Measurements from ENCODE around the gene PRKCH. TPM values are rescaled to one million over a fixed set of nuclear protein-coding genes. Genes with fewer than 3 reads are reported as not detected.

PRKCH gene
- total and polyA plus RNA-seq, 5 donors from 2014 or later = 194 to 457 (median 201) TPM

GRCh38 chr14:61458766-61459165 lies 137.4 kb downstream of the PRKCH start:
- H3K36me3 ChIP-seq (ENCODE audit: control insufficient read depth, insufficient read depth, low read length) = peaks cover 87% of the 10 kb centered on the region
- Mint-ChIP-seq H3K4me3 (peak overlapping the region in 1 of 4 donors; percentile 19), H3K4me1 (peaks cover 26 to 86% (median 49%) of the 10 kb centered on the region in 4 donors), H3K9me3 (peaks cover 0 to 4% (median 1%) of the 10 kb centered on the region in 7 donors), H3K36me3 (peaks cover 67% of the 10 kb centered on the region), H3K27ac (peak overlapping the region; percentile 84 to 91 (median 90)), H3K27me3 (no peaks in the 10 kb centered on the region)
- no peaks in the 10 kb centered on the region for H3K27me3 ChIP-seq (ENCODE audit: control insufficient read depth, insufficient read depth, low read length)
- peaks cover 38% of the 10 kb centered on the region for H3K4me1 ChIP-seq (ENCODE audit: control insufficient read depth, insufficient read depth, low read length, poor library complexity, severe bottlenecking)
- ATAC-seq (ENCODE audit: low read depth in 2 of 2) (no peak), DNase-seq (no peak)
- H3K4me3 ChIP-seq (ENCODE audit: low read depth, low read length) = no peak overlapping the region
- H3K9me3 ChIP-seq (ENCODE audit: control insufficient read depth in 2 of 2, low read length in 2 of 2) = no peaks in the 10 kb centered on the region
- H3K27ac ChIP-seq (ENCODE audit: insufficient read depth, low read length, poor library complexity, severe bottlenecking) = peak overlapping the region; percentile 31

- Mint-ChIP-seq H3K9me3 (peaks cover 0 to 4% (median 1%) of the 10 kb centered on the region in 7 donors), H3K27ac (peak overlapping the region; percentile 84 to 91 (median 86)), H3K36me3 (peaks cover 70% of the 10 kb centered on the region), H3K27me3 (no peaks in the 10 kb centered on the region), H3K4me3 (no peak overlapping the region), H3K4me1 (peaks cover 26 to 86% (median 52%) of the 10 kb centered on the region in 4 donors)
- Histone ChIP-seq H3K9me3 (ENCODE audit: control insufficient read depth in 2 of 2, low read length in 2 of 2) (no peaks in the 10 kb centered on the region), H3K4me1 (ENCODE audit: control insufficient read depth, insufficient read depth, low read length, poor library complexity, severe bottlenecking) (peaks cover 33% of the 10 kb centered on the region), H3K27ac (ENCODE audit: insufficient read depth, low read length, poor library complexity, severe bottlenecking) (no peak overlapping the region), H3K36me3 (ENCODE audit: control insufficient read depth, insufficient read depth, low read length) (peaks cover 88% of the 10 kb centered on the region), H3K4me3 (ENCODE audit: low read depth, low read length) (no peak overlapping the region), H3K27me3 (ENCODE audit: control insufficient read depth, insufficient read depth, low read length) (no peaks in the 10 kb centered on the region)
- ATAC-seq (ENCODE audit: low read depth in 2 of 2) (no peak), DNase-seq (no peak)
Measured at GRCh38 chr14:61459229-61459628, 137.8 kb downstream of the PRKCH start.

GRCh38 chr14:61460063-61460462 lies 138.7 kb downstream of the PRKCH start:
- Histone ChIP-seq H3K4me1 (ENCODE audit: control insufficient read depth, insufficient read depth, low read length, poor library complexity, severe bottlenecking) (peaks cover 25% of the 10 kb centered on the region), H3K36me3 (ENCODE audit: control insufficient read depth, insufficient read depth, low read length) (peaks cover 87% of the 10 kb centered on the region), H3K27me3 (ENCODE audit: control insufficient read depth, insufficient read depth, low read length) (no peaks in the 10 kb centered on the region), H3K27ac (ENCODE audit: insufficient read depth, low read length, poor library complexity, severe bottlenecking) (peak overlapping the region; percentile 69), H3K4me3 (ENCODE audit: low read depth, low read length) (no peak overlapping the region), H3K9me3 (ENCODE audit: control insufficient read depth in 2 of 2, low read length in 2 of 2) (no peaks in the 10 kb centered on the region)
- H3K4me3 Mint-ChIP-seq = peak overlapping the region in 1 of 4 donors; percentile 0
- H3K36me3 Mint-ChIP-seq = peaks cover 71% of the 10 kb centered on the region
- DNase-seq (no peak), ATAC-seq (ENCODE audit: low read depth in 2 of 2) (no peak)
- H3K27me3 Mint-ChIP-seq = no peaks in the 10 kb centered on the region
- peaks cover 0 to 8% (median 2%) of the 10 kb centered on the region in 7 donors for H3K9me3 Mint-ChIP-seq
- H3K4me1 Mint-ChIP-seq = peaks cover 33 to 85% (median 58%) of the 10 kb centered on the region in 4 donors
- H3K27ac Mint-ChIP-seq = peak overlapping the region; percentile 52 to 93 (median 91)

GRCh38 chr14:61460718-61461611 lies 139.6 kb downstream of the PRKCH start:
- H3K4me1 ChIP-seq (ENCODE audit: control insufficient read depth, insufficient read depth, low read length, poor library complexity, severe bottlenecking) = peaks cover 24% of the 10 kb centered on the region
- DNase-seq (peak; percentile 43 to 69 (median 52)), ATAC-seq (ENCODE audit: low read depth in 2 of 2) (peak; percentile 82 to 83)
- H3K36me3 ChIP-seq (ENCODE audit: control insufficient read depth, insufficient read depth, low read length) = peaks cover 87% of the 10 kb centered on the region
- peaks cover 0 to 8% (median 2%) of the 10 kb centered on the region in 7 donors for H3K9me3 Mint-ChIP-seq
- no peaks in the 10 kb centered on the region for H3K27me3 Mint-ChIP-seq
- H3K27ac Mint-ChIP-seq = peak overlapping the region; percentile 91 to 98 (median 93)
- H3K27ac ChIP-seq (ENCODE audit: insufficient read depth, low read length, poor library complexity, severe bottlenecking) = peak overlapping the region; percentile 69
- H3K36me3 Mint-ChIP-seq = peaks cover 73% of the 10 kb centered on the region
- H3K4me3 Mint-ChIP-seq = peak overlapping the region in 3 of 4 donors; percentile 38 to 47 (median 43)
- H3K9me3 ChIP-seq (ENCODE audit: control insufficient read depth in 2 of 2, low read length in 2 of 2) = no peaks in the 10 kb centered on the region
- H3K4me3 ChIP-seq (ENCODE audit: low read depth, low read length) = no peak overlapping the region
- H3K27me3 ChIP-seq (ENCODE audit: control insufficient read depth, insufficient read depth, low read length) = no peaks in the 10 kb centered on the region
- peaks cover 34 to 83% (median 55%) of the 10 kb centered on the region in 4 donors for H3K4me1 Mint-ChIP-seq

- Mint-ChIP-seq H3K9me3 (peaks cover 0 to 8% (median 2%) of the 10 kb centered on the region in 7 donors), H3K4me3 (peak overlapping the region in 3 of 4 donors; percentile 8 to 43 (median 28)), H3K36me3 (peaks cover 72% of the 10 kb centered on the region), H3K27me3 (no peaks in the 10 kb centered on the region), H3K4me1 (peaks cover 26 to 81% (median 49%) of the 10 kb centered on the region in 4 donors), H3K27ac (peak overlapping the region; percentile 91 to 98 (median 93))
- Histone ChIP-seq H3K4me3 (ENCODE audit: low read depth, low read length) (no peak overlapping the region), H3K9me3 (ENCODE audit: control insufficient read depth in 2 of 2, low read length in 2 of 2) (no peaks in the 10 kb centered on the region), H3K36me3 (ENCODE audit: control insufficient read depth, insufficient read depth, low read length) (peaks cover 91% of the 10 kb centered on the region), H3K27me3 (ENCODE audit: control insufficient read depth, insufficient read depth, low read length) (no peaks in the 10 kb centered on the region), H3K4me1 (ENCODE audit: control insufficient read depth, insufficient read depth, low read length, poor library complexity, severe bottlenecking) (peaks cover 15% of the 10 kb centered on the region), H3K27ac (ENCODE audit: insufficient read depth, low read length, poor library complexity, severe bottlenecking) (peak overlapping the region; percentile 69)
- ATAC-seq (ENCODE audit: low read depth in 2 of 2) = peak; percentile 36 to 47
- peak; percentile 40 to 68 (median 66) for DNase-seq
Measured at GRCh38 chr14:61461808-61462275, 140.5 kb downstream of the PRKCH start.

GRCh38 chr14:61462566-61463193 lies 141.3 kb downstream of the PRKCH start:
- H3K27me3 ChIP-seq (ENCODE audit: control insufficient read depth, insufficient read depth, low read length) = no peaks in the 10 kb centered on the region
- no peak for DNase-seq
- H3K36me3 ChIP-seq (ENCODE audit: control insufficient read depth, insufficient read depth, low read length) = peaks cover 91% of the 10 kb centered on the region
- Mint-ChIP-seq H3K36me3 (peaks cover 69% of the 10 kb centered on the region), H3K27ac (peak overlapping the region; percentile 48 to 91 (median 75)), H3K27me3 (no peaks in the 10 kb centered on the region), H3K4me3 (no peak overlapping the region), H3K9me3 (peaks cover 0 to 8% (median 2%) of the 10 kb centered on the region in 7 donors), H3K4me1 (peaks cover 29 to 81% (median 45%) of the 10 kb centered on the region in 4 donors)
- peaks cover 16% of the 10 kb centered on the region for H3K4me1 ChIP-seq (ENCODE audit: control insufficient read depth, insufficient read depth, low read length, poor library complexity, severe bottlenecking)
- no peak overlapping the region for H3K4me3 ChIP-seq (ENCODE audit: low read depth, low read length)
- no peak overlapping the region for H3K27ac ChIP-seq (ENCODE audit: insufficient read depth, low read length, poor library complexity, severe bottlenecking)
- no peaks in the 10 kb centered on the region for H3K9me3 ChIP-seq (ENCODE audit: control insufficient read depth in 2 of 2, low read length in 2 of 2)
- no peak for ATAC-seq (ENCODE audit: low read depth in 2 of 2)

GRCh38 chr14:61463664-61464285 lies 142.4 kb downstream of the PRKCH start:
- ATAC-seq (ENCODE audit: low read depth in 2 of 2) (no peak), DNase-seq (no peak)
- peaks cover 59% of the 10 kb centered on the region for H3K36me3 Mint-ChIP-seq
- no peak overlapping the region for H3K27ac ChIP-seq (ENCODE audit: insufficient read depth, low read length, poor library complexity, severe bottlenecking)
- no peak overlapping the region for H3K4me3 ChIP-seq (ENCODE audit: low read depth, low read length)
- H3K4me3 Mint-ChIP-seq = no peak overlapping the region
- peaks cover 23% of the 10 kb centered on the region for H3K4me1 ChIP-seq (ENCODE audit: control insufficient read depth, insufficient read depth, low read length, poor library complexity, severe bottlenecking)
- no peaks in the 10 kb centered on the region for H3K9me3 ChIP-seq (ENCODE audit: control insufficient read depth in 2 of 2, low read length in 2 of 2)
- H3K27me3 ChIP-seq (ENCODE audit: control insufficient read depth, insufficient read depth, low read length) = no peaks in the 10 kb centered on the region
- H3K4me1 Mint-ChIP-seq = peaks cover 31 to 80% (median 47%) of the 10 kb centered on the region in 4 donors
- H3K27ac Mint-ChIP-seq = peak overlapping the region in 2 of 3 donors; percentile 63 to 72
- no peaks in the 10 kb centered on the region for H3K27me3 Mint-ChIP-seq
- H3K36me3 ChIP-seq (ENCODE audit: control insufficient read depth, insufficient read depth, low read length) = peaks cover 90% of the 10 kb centered on the region
- peaks cover 0 to 8% (median 0%) of the 10 kb centered on the region in 7 donors for H3K9me3 Mint-ChIP-seq

Measured in CD4-positive, CD25-positive, alpha-beta regulatory T cell (primary cell).